Nephron (organoid): Measurements from ENCODE around the gene CFAP52.

ENCODE experiments used
- H3K27ac Mint-ChIP-seq, 3 experiments: 2 replicates each; pipeline ENCODE4 v1.8.0; 2020; ENCODE audit warnings: mixed read lengths in 3 of 3, mild to moderate bottlenecking in 2 of 3, moderate library complexity in 1 of 3
- H3K27me3 Mint-ChIP-seq: 2 replicates; pipeline ENCODE4 v1.8.0; 2021; ENCODE audit warnings: low read depth, mild to moderate bottlenecking, moderate library complexity, mixed read lengths
- H3K36me3 Mint-ChIP-seq: 2 replicates; pipeline ENCODE4 v1.8.0; 2020; ENCODE audit warnings: low read depth, mixed read lengths
- H3K4me1 Mint-ChIP-seq: 2 replicates; pipeline ENCODE4 v1.8.0; 2020; ENCODE audit warnings: mixed read lengths
- H3K4me3 Mint-ChIP-seq, 3 experiments: 2 replicates each; pipeline ENCODE4 v1.8.0; 2020; ENCODE audit warnings: mild to moderate bottlenecking in 3 of 3, mixed read lengths in 3 of 3, moderate library complexity in 2 of 3
- H3K9me3 Mint-ChIP-seq: 2 replicates; pipeline ENCODE4 v1.8.0; 2020; ENCODE audit warnings: mixed read lengths
- CTCF ChIP-seq, 3 experiments: fragments of 200-600 bp; sonication (generic); IDR thresholded peaks; one replicate each; pipeline ENCODE4 v1.5.0; 2021; ENCODE audit warnings: antibody characterized with exemption in 3 of 3; ENCODE audit not compliant: unreplicated experiment in 3 of 3

CFAP52 gene

GRCh38 chr17:9533441-9533840, 43.0 kb upstream of the CFAP52 start:
- Mint-ChIP-seq H3K27ac (no peak overlapping the region), H3K27me3 (no peaks in the 10 kb centered on the region), H3K36me3 (no peaks in the 10 kb centered on the region), H3K9me3 (no peaks in the 10 kb centered on the region), H3K4me1 (no peaks in the 10 kb centered on the region), H3K4me3 (no peak overlapping the region)
- no peak for TF ChIP-seq CTCF (IDR thresholded peaks at IDR 0.05; ENCODE audit: unreplicated experiment in 3 of 3)

DNA sequence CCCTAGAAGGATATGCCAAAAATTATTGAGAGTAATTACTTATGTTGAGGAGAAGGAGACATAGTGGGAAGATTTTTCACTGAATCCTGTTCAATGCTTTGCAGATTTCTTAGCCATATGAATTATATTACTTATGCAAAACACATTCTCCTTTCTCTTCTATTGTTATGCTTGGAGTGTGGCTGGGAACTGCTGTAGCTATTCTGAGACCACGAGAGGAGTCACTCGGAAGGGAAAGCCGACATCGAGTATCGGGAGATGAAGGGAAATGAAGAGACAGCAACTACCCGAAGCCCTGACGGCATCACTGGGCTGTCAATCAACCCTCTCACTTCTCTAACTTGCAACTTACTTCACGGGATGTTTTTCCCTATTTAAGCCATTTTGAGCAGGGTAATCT, 40.4 kb upstream of the CFAP52 start:
- no peak for TF ChIP-seq CTCF (IDR thresholded peaks at IDR 0.05; ENCODE audit: unreplicated experiment in 3 of 3)
- Mint-ChIP-seq H3K27ac (no peak overlapping the region), H3K27me3 (no peaks in the 10 kb centered on the region), H3K36me3 (peaks cover 10% of the 10 kb centered on the region), H3K4me3 (no peak overlapping the region), H3K9me3 (no peaks in the 10 kb centered on the region), H3K4me1 (no peaks in the 10 kb centered on the region)

DNA sequence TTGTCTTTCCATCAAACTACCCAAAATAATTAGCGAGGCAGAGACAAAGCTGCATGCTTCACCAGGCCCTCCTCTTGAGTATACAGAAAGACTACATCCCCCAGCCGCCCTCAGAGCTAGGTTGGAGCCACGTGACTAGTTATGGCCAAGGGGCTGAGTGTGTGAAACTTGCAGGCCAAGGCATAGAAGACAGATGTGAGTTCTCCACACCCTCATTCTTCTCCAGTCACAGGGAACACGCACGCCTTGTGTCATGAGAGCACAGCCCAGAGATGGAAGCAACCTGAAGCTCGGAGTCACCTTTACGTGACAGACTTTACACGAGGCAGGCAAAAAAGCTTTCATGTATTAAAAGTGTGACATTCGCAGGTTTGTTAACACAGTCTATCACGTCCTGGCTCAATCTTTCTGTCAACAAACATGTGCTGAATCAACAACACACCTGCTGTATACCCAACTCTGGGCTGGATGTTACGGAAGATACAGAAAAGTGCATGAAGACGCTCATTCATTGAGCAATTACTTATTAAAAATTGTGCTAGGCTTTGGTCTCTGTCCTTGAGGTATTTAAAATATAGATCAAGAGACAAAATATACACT, 39.2 kb upstream of the CFAP52 start:
- H3K9me3 Mint-ChIP-seq, result no peaks in the 10 kb centered on the region
- no peak overlapping the region for H3K4me3 Mint-ChIP-seq
- TF ChIP-seq CTCF (IDR thresholded peaks at IDR 0.05; ENCODE audit: unreplicated experiment in 3 of 3), result no peak
- H3K36me3 Mint-ChIP-seq, result peaks cover 15% of the 10 kb centered on the region
- H3K4me1 Mint-ChIP-seq, result no peaks in the 10 kb centered on the region
- no peak overlapping the region for H3K27ac Mint-ChIP-seq
- no peaks in the 10 kb centered on the region for H3K27me3 Mint-ChIP-seq

DNA sequence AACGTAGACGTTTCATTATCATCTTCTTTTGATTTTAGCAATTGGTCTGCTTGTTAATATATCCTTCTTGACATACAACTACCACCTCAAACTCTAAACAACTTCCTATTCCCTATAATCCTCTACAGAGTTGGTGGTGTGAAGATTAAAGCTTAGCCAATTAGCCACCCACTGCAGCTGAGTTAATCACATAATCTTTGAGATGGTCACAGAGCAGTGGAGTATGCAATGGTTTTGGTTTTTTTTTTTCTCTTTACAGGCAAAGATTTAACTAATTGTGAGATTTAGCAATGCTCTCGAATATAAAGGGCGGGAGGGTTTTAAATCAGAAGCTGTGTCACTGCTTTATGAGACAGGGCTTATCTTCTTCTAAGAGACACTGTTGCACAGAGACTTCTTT, 37.8 kb upstream of the CFAP52 start:
- no peaks in the 10 kb centered on the region for H3K27me3 Mint-ChIP-seq
- H3K27ac Mint-ChIP-seq, result no peak overlapping the region
- H3K36me3 Mint-ChIP-seq, result peaks cover 23% of the 10 kb centered on the region
- H3K9me3 Mint-ChIP-seq, result no peaks in the 10 kb centered on the region
- no peaks in the 10 kb centered on the region for H3K4me1 Mint-ChIP-seq
- no peak overlapping the region for H3K4me3 Mint-ChIP-seq
- no peak for TF ChIP-seq CTCF (IDR thresholded peaks at IDR 0.05; ENCODE audit: unreplicated experiment in 3 of 3)

DNA sequence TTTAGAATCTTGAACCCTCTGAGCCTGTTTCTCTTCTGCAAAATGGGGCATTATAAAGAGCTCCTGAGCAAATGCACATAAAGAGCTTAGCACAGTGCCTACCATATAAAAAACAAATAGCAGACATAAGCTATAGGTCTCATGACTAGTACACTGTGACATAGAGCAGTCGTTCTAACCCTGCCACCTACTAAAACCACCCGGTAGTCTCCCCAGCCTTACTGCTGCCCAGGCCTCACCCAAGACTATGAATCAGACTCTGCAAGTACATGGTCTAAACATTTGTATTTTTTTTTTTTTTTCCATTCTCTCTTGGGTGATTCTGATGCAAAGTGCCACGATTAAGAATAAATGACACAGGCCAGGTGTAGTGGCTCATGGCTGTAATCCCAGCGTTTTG, 34.7 kb upstream of the CFAP52 start:
- Mint-ChIP-seq H3K36me3 (peaks cover 27% of the 10 kb centered on the region), H3K4me3 (no peak overlapping the region), H3K9me3 (no peaks in the 10 kb centered on the region)

More for the DNA sequence above, 34.7 kb upstream of the CFAP52 start:
- Mint-ChIP-seq H3K27ac (no peak overlapping the region), H3K4me1 (no peaks in the 10 kb centered on the region), H3K27me3 (peaks cover 5% of the 10 kb centered on the region)
- no peak for TF ChIP-seq CTCF (IDR thresholded peaks at IDR 0.05; ENCODE audit: unreplicated experiment in 3 of 3)
